GM12878 (cell line): Measurements from ENCODE around the gene CHRNA9. TPM values are rescaled to one million over a fixed set of nuclear protein-coding genes. Genes with fewer than 3 reads are reported as not detected.

ENCODE experiments used
- ATF7 ChIP-seq: fragments of 450-650 bp; IDR thresholded peaks from 2 replicates; pipeline ENCODE4 v1.6.1; 2016; ENCODE audit warnings: low read depth, mild to moderate bottlenecking
- E2F4 ChIP-seq: IDR thresholded peaks from 2 replicates; pipeline ENCODE4 v1.6.1; 2012; ENCODE audit warnings: low read depth, low read length, improper control_type of control experiment
- FOXK2 ChIP-seq: fragments of 450-650 bp; IDR thresholded peaks from 2 replicates; pipeline ENCODE4 v1.6.1; 2017; ENCODE audit warnings: mild to moderate bottlenecking, moderate library complexity
- GABPA ChIP-seq: IDR thresholded peaks from 2 replicates; pipeline ENCODE4 v1.6.1; 2014; ENCODE audit warnings: antibody characterized with exemption, low read depth, mild to moderate bottlenecking, inconsistent platforms
- HDAC6 ChIP-seq: fragments of 200-600 bp; sonication (generic); IDR thresholded peaks from one replicate; pipeline ENCODE4 v1.8.0; 2017; ENCODE audit warnings: antibody characterized with exemption; ENCODE audit not compliant: unreplicated experiment
- SP1 ChIP-seq: IDR thresholded peaks from one replicate; pipeline ENCODE4 v1.6.1; 2011; ENCODE audit warnings: low read depth, low read length
- SREBF2 ChIP-seq: IDR thresholded peaks from 2 replicates; pipeline ENCODE4 v1.6.1; 2012; ENCODE audit warnings: mild to moderate bottlenecking, low read length
- ZNF687 ChIP-seq: fragments of 450-650 bp; IDR thresholded peaks from 2 replicates; pipeline ENCODE4 v1.6.1; 2017; ENCODE audit warnings: mild to moderate bottlenecking, moderate library complexity
- polyA plus RNA-seq, 11 experiments: library from polyadenylated mRNA; depleted of rRNA in 4 of 11; unstranded in 6 of 11; stranded (reverse) in 5 of 11; fragments of >200 nt; fragmentation: Nextera tagmentation in 4 of 11; fragmentation: Illumina TruSeq in 1 of 11; extraction: Ambion mirVana in 4 of 11; extraction: Trizol in 1 of 11; gene quantifications; 1 replicate in 1 of 11; 2 replicates in 10 of 11; pipeline versions ENCODE4 v1.2.1 to v1.2.3, GENCODE V29; 2011 to 2016; ENCODE audit warnings: inconsistent platforms in 2 of 11, missing spikeins in 2 of 11, low read depth in 1 of 11
- total RNA-seq, 4 experiments: library from RNA; depleted of rRNA in 3 of 4; stranded (reverse); fragments of >200 nt in 3 of 4; fragmentation: Illumina TruSeq in 1 of 4; extraction: Trizol in 1 of 4; gene quantifications; 2 replicates each; pipeline versions ENCODE4 v1.2.1 to v1.2.3, GENCODE V29; 2013 to 2021
- TF ChIP-seq, protein P1 (sequence below): IDR thresholded peaks from 2 replicates; pipeline ENCODE4 v1.6.1; 2012; ENCODE audit warnings: low read length, inconsistent platforms

CHRNA9 gene
- total and polyA plus RNA-seq, 10 of the 15 experiments (the other 5 are each of a cell fraction or from before 2014, with no cell fraction given) = 0.05 to 0.09 (median 0.08) TPM; not detected in 7

DNA sequence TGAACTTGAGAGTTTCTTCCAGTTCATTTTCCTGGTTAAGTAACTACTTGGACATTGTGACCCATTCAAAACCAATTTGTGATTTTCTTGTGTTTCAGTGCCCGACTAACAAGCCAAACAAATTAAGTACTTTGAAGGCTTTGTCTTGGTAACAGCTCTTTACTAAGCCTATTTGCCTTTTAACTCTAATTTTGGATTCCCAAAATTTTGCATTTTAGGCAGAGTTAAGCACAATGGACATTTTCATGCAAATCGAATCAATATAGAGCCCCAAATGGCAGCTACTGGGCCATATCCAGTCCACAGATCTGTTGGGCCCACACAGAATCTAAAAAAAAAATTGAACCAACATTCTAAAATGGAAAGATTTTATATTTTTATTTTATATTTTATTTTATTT is 31.4 kb upstream of the CHRNA9 start (continued):
- TF ChIP-seq ZNF687 (no peak), GABPA (no peak), FOXK2 (no peak), HDAC6 (no peak), ATF7 (no peak), SP1 (no peak), E2F4 (no peak), SREBF2 (no peak)
- TF ChIP-seq, protein P1, sequence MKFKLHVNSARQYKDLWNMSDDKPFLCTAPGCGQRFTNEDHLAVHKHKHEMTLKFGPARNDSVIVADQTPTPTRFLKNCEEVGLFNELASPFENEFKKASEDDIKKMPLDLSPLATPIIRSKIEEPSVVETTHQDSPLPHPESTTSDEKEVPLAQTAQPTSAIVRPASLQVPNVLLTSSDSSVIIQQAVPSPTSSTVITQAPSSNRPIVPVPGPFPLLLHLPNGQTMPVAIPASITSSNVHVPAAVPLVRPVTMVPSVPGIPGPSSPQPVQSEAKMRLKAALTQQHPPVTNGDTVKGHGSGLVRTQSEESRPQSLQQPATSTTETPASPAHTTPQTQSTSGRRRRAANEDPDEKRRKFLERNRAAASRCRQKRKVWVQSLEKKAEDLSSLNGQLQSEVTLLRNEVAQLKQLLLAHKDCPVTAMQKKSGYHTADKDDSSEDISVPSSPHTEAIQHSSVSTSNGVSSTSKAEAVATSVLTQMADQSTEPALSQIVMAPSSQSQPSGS = no peak
